Chondrocyte (in vitro differentiated cells): Measurements from ENCODE around the gene TTC23L. TPM values are rescaled to one million over a fixed set of nuclear protein-coding genes. Genes with fewer than 3 reads are reported as not detected.
A peak's percentile ranks its signal among the peaks of the same experiment; 100 is the strongest.

Experiments used
- DNase-seq: peaks from one replicate; pipeline ENCODE4 v3.0.0; 2021; ENCODE audit warnings: mixed read lengths, low spot score
- H3K27ac Mint-ChIP-seq: one replicate; pipeline ENCODE4 v1.8.0; 2021; ENCODE audit warnings: mild to moderate bottlenecking, moderate library complexity, mixed read lengths; ENCODE audit not compliant: unreplicated experiment
- H3K27me3 Mint-ChIP-seq: 2 replicates; pipeline ENCODE4 v1.8.0; 2021; ENCODE audit warnings: low read depth, mixed read lengths
- H3K36me3 Mint-ChIP-seq: 2 replicates; pipeline ENCODE4 v1.8.0; 2021; ENCODE audit warnings: low read depth, mixed read lengths
- H3K4me1 Mint-ChIP-seq: 2 replicates; pipeline ENCODE4 v1.8.0; 2021; ENCODE audit warnings: low read depth, mild to moderate bottlenecking, mixed read lengths
- H3K4me3 Mint-ChIP-seq: one replicate; pipeline ENCODE4 v1.8.0; 2021; ENCODE audit warnings: mild to moderate bottlenecking, moderate library complexity, mixed read lengths; ENCODE audit not compliant: unreplicated experiment
- H3K9me3 Mint-ChIP-seq: 2 replicates; pipeline ENCODE4 v1.8.0; 2021; ENCODE audit warnings: low read depth, mixed read lengths
- CTCF ChIP-seq: fragments of 200-600 bp; sonication (generic); IDR thresholded peaks from 2 replicates; pipeline ENCODE4 v1.5.0; 2021; ENCODE audit warnings: antibody characterized with exemption, mild to moderate bottlenecking, moderate library complexity
- total RNA-seq: library from RNA; stranded (reverse); gene quantifications from 3 replicates; pipeline ENCODE4 v1.2.1, GENCODE V29; 2021

TTC23L gene
- total RNA-seq, 1 donor from 2014 or later, result not detected

GRCh38 chr5:34843497-34843896 lies 4.5 kb downstream of the TTC23L start:
- Mint-ChIP-seq H3K27me3 (no peaks in the 10 kb centered on the region), H3K4me3 (no peak overlapping the region), H3K36me3 (peaks cover 1% of the 10 kb centered on the region), H3K4me1 (peaks cover 17% of the 10 kb centered on the region), H3K9me3 (peaks cover 5% of the 10 kb centered on the region), H3K27ac (peak overlapping the region; percentile 0)
- no peak for DNase-seq
- TF ChIP-seq CTCF, result no peak

- DNase-seq, result no peak
- no peak overlapping the region for H3K27ac Mint-ChIP-seq
- H3K4me1 Mint-ChIP-seq, result peaks cover 13% of the 10 kb centered on the region
- TF ChIP-seq CTCF, result no peak
- peaks cover 6% of the 10 kb centered on the region for H3K9me3 Mint-ChIP-seq
- H3K4me3 Mint-ChIP-seq, result no peak overlapping the region
- H3K27me3 Mint-ChIP-seq, result no peaks in the 10 kb centered on the region
- peaks cover 3% of the 10 kb centered on the region for H3K36me3 Mint-ChIP-seq
Measured at GRCh38 chr5:34844106-34844505, 5.1 kb downstream of the TTC23L start.

GRCh38 chr5:34844999-34845398 lies 6.0 kb downstream of the TTC23L start:
- Mint-ChIP-seq H3K4me1 (peaks cover 9% of the 10 kb centered on the region), H3K36me3 (peaks cover 5% of the 10 kb centered on the region), H3K27ac (no peak overlapping the region), H3K27me3 (no peaks in the 10 kb centered on the region), H3K4me3 (no peak overlapping the region), H3K9me3 (peaks cover 6% of the 10 kb centered on the region)
- no peak for TF ChIP-seq CTCF
- no peak for DNase-seq

GRCh38 chr5:34847056-34847455 lies 8.1 kb downstream of the TTC23L start:
- Mint-ChIP-seq H3K9me3 (peaks cover 6% of the 10 kb centered on the region), H3K27ac (no peak overlapping the region), H3K4me1 (peaks cover 9% of the 10 kb centered on the region), H3K36me3 (peaks cover 5% of the 10 kb centered on the region), H3K4me3 (no peak overlapping the region), H3K27me3 (no peaks in the 10 kb centered on the region)
- no peak for TF ChIP-seq CTCF
- DNase-seq, result no peak

- peaks cover 5% of the 10 kb centered on the region for H3K36me3 Mint-ChIP-seq
- no peak for DNase-seq
- H3K4me1 Mint-ChIP-seq, result peaks cover 9% of the 10 kb centered on the region
- no peaks in the 10 kb centered on the region for H3K27me3 Mint-ChIP-seq
- no peak overlapping the region for H3K4me3 Mint-ChIP-seq
- H3K9me3 Mint-ChIP-seq, result peaks cover 6% of the 10 kb centered on the region
- no peak for TF ChIP-seq CTCF
- no peak overlapping the region for H3K27ac Mint-ChIP-seq
Measured at GRCh38 chr5:34847552-34847951, 8.6 kb downstream of the TTC23L start.
